NOMO-1 (cell line): ENCODE results near the gene GK.
"Not testable (repeated sequence)": the region's sequence is repeated elsewhere in the genome, so short reads cannot be mapped to it uniquely, and the experiment has no call there.

Experiments
- DNase-seq, 2 experiments: peaks; one replicate each; lab custom pipeline; 2025; ENCODE audit not compliant: unreplicated experiment in 2 of 2; lab: John Stamatoyannopoulos, UW

The GK gene

DNA sequence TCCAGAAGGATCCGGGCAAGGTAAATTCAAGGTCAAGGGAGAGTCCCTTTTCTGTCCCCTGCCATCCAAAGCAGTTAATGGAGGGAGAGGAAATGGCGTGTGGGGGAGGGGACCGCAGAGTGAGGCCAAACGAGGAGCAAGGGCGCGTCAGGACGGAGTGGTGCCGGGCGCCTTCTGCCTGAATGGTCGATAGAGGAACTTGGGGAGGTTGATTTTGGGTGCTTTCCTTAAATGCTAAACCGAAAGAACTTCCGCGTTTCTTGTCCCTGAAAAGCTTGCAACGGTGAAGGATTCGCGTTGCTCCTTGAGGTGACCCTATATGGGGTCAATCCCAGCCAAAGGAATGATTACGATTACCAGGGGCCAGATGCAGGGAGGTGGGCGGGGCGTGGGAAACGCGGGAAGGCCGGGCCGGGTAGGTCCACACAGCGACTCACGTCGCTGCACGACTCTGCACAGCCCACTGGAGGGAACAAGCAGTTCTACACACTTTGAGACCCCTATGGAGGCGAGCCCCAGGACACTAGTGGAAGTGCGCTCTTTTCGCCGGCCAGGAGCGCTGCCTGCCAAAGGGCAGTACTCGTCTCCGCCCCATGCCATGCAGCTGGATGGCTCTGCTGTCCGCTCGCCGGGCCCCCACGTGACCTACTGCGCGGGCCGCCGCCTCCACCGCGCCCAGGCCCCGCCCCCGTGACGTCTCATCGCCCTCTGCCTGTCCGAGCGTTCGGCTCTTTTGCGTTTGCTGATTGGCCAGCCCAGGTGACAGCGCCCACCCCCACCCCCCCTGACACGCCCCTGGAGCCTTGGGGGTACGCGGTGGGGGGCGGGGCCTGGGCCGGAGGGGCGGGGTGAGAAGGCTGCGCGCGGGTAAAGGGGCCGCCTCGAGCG, 452 bp upstream of the GK start:
- peak; percentile 74 to 79 for DNase-seq

- not testable (repeated sequence) for DNase-seq
Observed at GRCh38 chrX:30654386-30654785, 1.2 kb downstream of the GK start.

- DNase-seq = no peak
Observed at GRCh38 chrX:30654989-30655607, 1.9 kb downstream of the GK start.

DNA sequence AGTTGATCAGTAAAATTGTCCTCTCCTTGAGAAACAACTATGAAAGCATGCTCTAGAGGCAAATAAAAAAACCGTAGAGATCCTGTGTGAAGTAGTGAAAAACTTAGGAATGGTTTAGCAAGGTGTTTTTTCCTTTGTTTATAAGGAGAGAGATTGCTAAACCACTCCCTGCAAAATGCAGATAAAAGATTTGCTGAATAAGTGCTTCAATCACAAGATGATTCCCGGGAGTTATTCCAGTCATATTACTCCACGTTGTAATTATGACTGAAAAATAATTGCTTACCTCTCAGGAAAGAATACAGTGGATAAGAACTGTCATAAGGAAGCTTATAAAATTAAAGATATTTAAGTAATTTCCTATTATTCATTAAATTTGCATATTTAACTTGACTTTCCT, 2.8 kb downstream of the GK start:
- DNase-seq = no peak

DNA sequence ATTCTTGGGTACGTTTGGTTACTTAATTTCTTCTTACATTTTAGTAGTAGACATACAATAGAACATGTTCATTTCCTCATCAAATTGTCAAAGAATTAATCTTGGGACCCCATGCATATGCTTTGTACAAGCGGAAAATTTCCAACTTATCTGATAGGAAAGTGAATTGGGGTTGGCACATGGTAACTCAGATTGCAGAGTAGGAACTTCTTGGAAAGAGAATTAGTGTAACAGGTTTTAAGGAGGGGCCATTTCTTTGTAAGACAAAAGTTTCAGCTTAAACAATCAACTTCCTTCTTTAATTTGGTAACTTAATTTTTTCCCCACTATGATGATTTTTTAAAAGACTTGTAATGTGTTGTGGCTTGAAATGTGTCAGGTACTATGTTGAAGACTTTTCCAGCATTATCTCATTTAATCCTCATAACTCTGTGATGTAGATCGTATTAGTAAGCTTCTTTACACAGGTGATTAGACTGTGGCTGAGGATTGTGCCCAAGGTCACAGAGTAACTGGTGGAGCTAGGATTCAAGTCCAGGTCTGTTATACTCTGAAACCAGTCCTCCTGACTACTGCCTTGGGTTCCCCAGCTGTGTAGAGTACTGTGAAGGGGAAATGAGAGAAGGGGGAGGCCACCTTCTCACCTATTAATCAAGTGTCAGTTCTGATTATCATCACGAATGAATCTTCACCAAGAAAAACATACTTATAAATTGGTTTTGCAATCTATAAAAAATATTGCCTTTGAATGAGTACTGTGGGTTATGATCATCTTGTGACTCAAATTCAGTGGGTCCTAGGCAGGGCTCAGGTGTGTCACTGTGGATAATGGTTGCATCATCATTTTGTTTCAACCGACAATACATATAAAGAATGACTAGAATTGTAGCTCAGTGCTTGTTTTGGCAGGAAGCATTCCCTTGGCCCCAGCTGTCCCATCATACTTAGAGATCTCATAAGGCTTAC, 4.3 kb downstream of the GK start:
- no peak for DNase-seq

DNA sequence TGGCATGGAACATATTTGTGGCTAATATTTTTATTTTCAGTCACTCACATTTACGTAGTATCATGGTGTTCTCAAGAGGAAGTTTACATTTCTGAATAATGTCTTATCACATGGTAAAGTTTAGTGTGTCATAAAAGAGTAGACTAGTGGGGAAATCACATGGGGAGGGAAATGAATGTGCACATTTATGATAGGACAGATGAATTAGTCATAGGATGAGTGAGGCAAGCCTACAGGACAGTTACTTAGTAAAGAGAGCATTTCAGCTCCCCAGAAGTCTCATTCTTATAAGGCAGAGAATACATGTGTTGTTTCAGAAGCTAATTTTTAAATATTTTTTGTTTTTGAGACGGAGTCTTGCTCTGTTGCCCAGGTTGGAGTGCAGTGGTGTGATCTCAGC, 6.2 kb downstream of the GK start:
- peak; percentile 24 to 92 for DNase-seq

DNA sequence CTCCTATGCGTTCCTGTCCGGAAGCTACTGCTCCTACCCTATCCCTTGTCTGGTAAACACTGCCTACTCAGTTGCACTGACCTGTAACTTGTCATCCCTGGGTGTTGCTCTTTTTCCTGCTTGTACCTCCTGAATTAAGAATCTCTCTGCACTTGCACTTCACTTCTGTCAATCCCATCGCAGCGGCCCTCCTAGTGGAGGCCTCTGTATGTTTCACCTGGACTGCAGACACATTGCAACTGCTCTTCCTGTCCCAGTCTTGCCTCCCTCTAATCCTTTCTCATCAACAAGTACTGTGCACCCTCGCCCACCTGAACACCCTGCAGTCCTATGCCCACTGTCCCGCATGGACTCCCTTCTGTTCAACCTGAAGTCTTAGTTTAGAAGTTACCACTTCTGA, 8.0 kb downstream of the GK start:
- no peak for DNase-seq

DNA sequence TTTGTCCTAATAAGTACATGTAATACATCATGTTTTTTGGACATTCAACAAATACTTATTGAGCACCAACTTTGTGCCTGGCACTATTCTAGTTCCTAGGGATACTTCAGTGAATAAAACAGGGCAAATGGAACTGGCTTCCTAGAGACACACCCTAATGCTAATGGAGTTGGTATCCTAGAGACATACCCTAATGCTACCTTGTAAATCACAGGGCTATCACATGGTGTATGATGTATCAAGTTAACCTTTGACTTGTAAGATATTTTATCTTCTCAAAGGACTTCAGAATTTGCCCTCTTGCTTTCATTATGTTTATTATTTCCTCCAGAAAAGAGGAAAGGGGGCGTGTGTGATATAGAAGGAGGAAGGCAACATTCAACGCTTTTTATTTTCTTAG, 10.1 kb downstream of the GK start:
- no peak for DNase-seq

- no peak for DNase-seq
Observed at GRCh38 chrX:30665471-30665870, 12.2 kb downstream of the GK start.

DNA sequence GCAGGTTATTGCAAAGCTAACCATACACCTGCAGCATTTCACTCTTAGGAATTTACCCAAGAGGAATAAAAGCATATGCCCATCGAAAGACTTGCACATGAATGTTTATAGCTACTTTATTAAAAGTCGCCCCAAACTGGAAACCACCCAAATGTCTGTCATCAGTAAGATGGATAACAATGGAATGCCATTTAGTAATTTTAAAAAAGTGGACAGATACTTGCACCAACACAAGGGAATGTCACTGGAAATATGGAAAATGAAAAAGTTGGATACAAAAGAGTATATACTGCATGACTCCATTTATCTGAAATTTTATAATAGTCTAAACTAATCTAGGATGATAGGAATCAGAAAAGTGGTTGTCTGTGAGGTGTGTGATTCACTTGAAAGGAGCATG, 12.9 kb downstream of the GK start:
- DNase-seq = no peak

- no peak for DNase-seq
Observed at GRCh38 chrX:30668581-30668980, 15.4 kb downstream of the GK start.

DNA sequence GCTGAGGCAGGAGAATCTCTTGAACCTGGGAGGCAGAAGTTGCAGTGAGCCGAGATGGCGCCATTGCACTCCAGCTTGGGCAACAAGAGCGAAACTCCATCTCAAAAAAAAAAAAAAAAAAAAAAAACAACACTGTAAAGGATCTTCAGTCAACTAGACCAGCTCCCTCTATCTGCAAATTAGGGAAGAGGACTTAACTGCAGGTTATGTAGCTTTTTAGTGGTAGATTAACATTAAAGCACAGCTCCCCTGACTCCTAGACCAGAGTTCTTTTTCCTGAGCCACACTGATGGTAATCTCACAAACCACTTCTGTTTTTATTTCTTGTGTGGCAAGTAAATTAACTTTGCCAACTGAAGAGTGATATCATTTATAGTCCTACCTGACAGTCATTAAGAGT, 18.0 kb downstream of the GK start:
- not testable (repeated sequence) for DNase-seq

DNA sequence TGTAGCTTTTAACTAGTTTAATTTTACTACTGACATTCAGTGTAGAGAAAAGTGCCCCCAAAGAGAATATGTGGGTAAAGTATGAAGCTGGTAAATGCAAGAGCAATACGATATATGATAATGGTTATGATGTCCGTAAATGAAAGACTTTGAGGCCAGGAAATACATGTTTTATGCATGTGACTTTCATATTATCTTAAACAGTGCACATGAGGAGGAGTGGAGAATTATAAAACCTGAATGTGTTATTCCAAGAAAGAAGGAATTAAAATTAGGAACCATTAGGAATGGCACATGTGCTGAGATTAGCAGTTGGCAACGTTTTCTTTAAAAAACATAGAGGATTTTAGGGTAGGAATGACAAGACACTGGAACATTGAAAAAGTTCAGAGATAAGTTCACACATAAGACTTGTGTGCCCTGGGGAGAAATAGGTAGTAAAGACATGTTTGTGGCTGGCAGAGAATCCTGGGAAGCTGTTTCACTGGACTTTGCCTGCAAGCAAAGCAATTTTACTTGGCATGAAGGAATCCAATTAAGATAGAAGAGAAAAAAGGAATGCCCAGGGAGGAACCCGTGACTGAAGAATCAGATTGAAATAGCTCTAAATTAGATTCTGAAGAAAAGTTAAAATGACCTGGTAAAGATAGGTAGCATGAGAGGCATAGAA, 20.0 kb downstream of the GK start:
- DNase-seq = no peak

- no peak for DNase-seq
Observed at GRCh38 chrX:30673884-30674598, 20.8 kb downstream of the GK start.

DNA sequence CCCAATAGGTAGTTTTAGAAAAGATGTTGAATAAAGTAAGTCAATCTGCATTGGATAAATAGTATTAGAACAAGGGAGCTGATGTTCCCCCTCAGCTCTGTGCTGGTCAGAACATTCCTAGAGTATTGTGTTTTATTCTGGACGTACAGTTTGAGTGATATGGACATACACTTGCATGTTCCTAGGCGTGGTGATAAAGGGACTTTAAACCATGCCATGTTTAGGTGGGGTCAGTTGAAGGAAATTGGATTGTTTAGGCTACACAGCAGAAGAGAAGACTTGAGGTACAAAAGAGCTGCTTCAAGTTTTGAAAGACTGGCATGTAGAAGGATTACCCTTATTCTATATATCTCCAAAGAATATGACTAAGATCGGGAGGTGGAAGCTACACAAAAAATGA, 21.6 kb downstream of the GK start:
- no peak for DNase-seq

GRCh38 chrX:30679369-30679768, 26.1 kb downstream of the GK start:
- DNase-seq = no peak

- no peak for DNase-seq
Observed at GRCh38 chrX:30680618-30681017, 27.4 kb downstream of the GK start.

DNA sequence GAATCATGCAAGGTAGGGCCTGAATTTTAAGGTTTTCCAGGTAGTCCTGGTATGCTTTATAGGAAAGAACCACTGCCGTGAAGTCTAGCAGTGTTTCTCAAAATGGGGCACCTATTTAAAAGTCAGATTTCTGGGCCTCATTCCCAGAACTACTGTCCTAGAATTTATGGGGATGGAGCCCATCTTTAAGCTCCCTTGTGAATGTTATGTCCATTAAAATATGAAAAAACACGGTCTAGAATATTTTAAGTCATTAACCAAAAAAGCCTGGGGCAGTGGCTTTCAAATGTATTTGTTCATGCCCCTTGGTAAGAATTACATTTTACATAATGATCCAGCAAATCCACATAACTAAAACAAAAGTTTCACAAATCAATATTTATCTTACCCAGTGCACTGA, 35.4 kb downstream of the GK start:
- no peak for DNase-seq

DNA sequence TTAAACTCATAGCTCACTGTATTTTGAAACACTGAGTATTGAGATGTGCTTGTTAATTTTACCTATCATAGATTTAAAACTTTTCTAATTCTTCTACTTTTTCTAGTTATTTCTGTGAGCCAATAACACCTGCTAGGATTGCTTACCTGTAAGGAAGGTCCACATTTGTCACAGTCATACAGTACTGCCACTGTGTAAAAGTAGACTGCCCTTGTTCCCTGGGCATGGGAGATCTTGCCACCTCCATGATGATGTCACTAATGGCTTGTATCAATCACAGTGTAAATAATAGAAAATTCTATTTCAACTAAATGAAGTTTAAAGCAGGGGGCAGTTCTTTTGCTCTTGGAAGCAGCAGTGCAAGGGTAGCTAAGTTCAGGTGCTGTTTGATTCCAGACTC, 35.9 kb downstream of the GK start:
- no peak for DNase-seq

DNA sequence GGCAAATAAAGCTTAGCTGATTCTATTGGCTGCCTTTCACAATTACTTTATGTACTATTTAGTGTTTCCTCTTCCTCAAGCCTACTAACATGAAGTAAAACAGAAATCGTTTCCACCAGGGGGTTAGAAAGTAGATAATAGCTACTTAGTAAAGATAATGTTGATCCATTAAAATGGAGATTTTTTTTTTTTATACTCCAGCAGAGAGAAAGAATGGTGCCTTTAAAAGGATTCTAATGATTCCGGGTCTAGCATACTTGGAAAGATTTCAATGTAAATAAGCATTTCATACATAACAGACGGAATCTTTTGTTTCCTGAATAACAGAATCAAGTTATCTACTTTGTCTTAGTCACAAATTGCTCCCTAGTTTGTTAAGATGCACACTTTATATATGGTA, 37.1 kb downstream of the GK start:
- no peak for DNase-seq
